K562 (cell line): ENCODE data around the gene IGSF9. TPM values are rescaled to one million over a fixed set of nuclear protein-coding genes. Genes with fewer than 3 reads are reported as not detected.

Experiments
- CBFB ChIP-seq: sonication (generic); formaldehyde crosslinking; IDR thresholded peaks from 2 replicates; pipeline ENCODE4 v1.4.0; 2020; ENCODE audit warnings: mild to moderate bottlenecking, missing genetic modification reagents
- CEBPB ChIP-seq: fragments of 450-650 bp; IDR thresholded peaks from 2 replicates; pipeline ENCODE4 v1.6.1; 2016; ENCODE audit warnings: missing genetic modification characterization, missing compliant biosample characterization
- GABPB1 ChIP-seq: sonication (generic); formaldehyde crosslinking; IDR thresholded peaks from 2 replicates; pipeline ENCODE4 v1.8.0; 2022; ENCODE audit warnings: mild to moderate bottlenecking, missing genetic modification reagents
- MGA ChIP-seq: fragments of 450-650 bp; IDR thresholded peaks from 2 replicates; pipeline ENCODE4 v1.6.1; 2016; ENCODE audit warnings: mild to moderate bottlenecking, moderate library complexity
- POLR2A ChIP-seq: fragments of 450-650 bp; conservative IDR thresholded peaks from 2 replicates; pipeline ENCODE4 v1.6.1; 2016
- PTRF ChIP-seq: fragments of 450-650 bp; IDR thresholded peaks from 2 replicates; pipeline ENCODE4 v1.6.1; 2016; ENCODE audit warnings: mild to moderate bottlenecking, missing genetic modification characterization, missing compliant biosample characterization
- RBM25 ChIP-seq: fragments of 200-400 bp; formaldehyde crosslinking; IDR thresholded peaks from 2 replicates; pipeline ENCODE4 v1.6.1; 2018; ENCODE audit warnings: low read length, low read depth, moderate library complexity; ENCODE audit not compliant: severe bottlenecking
- SIN3B ChIP-seq: fragments of 450-650 bp; IDR thresholded peaks from 2 replicates; pipeline ENCODE4 v1.6.1; 2017; ENCODE audit warnings: low read depth, mild to moderate bottlenecking, moderate library complexity
- ZNF274 ChIP-seq: IDR thresholded peaks from 2 replicates; pipeline ENCODE4 v1.6.1; 2011; ENCODE audit warnings: low read depth, mild to moderate bottlenecking, low read length, moderate library complexity, borderline replicate concordance
- ZNF511 ChIP-seq: sonication (generic); formaldehyde crosslinking; IDR thresholded peaks from 2 replicates; pipeline ENCODE4 v1.8.0; 2022; ENCODE audit warnings: mild to moderate bottlenecking, missing genetic modification reagents
- ZNF695 ChIP-seq: fragments of 450-650 bp; formaldehyde crosslinking; IDR thresholded peaks from 2 replicates; pipeline ENCODE4 v1.4.0; 2020; ENCODE audit warnings: mild to moderate bottlenecking, moderate library complexity
- polyA plus RNA-seq, 8 experiments: library from polyadenylated mRNA; depleted of rRNA in 4 of 8; stranded (reverse) in 5 of 8; unstranded in 3 of 8; fragments of >200 nt; fragmentation: Nextera tagmentation in 2 of 8; fragmentation: Illumina TruSeq in 1 of 8; extraction: Ambion mirVana in 2 of 8; extraction: Trizol in 1 of 8; gene quantifications; 2 replicates each; pipeline versions ENCODE4 v1.2.1 to v1.2.3, GENCODE V29; 2011 to 2014; ENCODE audit warnings: inconsistent platforms in 1 of 8, missing spikeins in 1 of 8
- total RNA-seq, 7 experiments: library from RNA; depleted of rRNA in 6 of 7; stranded (reverse); fragments of >200 nt in 6 of 7; fragmentation: Illumina TruSeq in 2 of 7; extraction: Trizol in 2 of 7; gene quantifications; 2 replicates each; pipeline versions ENCODE4 v1.2.1 to v1.2.3, GENCODE V29; 2011 to 2021; ENCODE audit warnings: low replicate concordance in 1 of 7
- TF ChIP-seq, protein P1 (sequence below): sonication (generic); formaldehyde crosslinking; IDR thresholded peaks from 2 replicates; pipeline ENCODE4 v1.8.0; 2022; ENCODE audit warnings: mild to moderate bottlenecking, missing genetic modification reagents

IGSF9 gene
- total and polyA plus RNA-seq, 9 of the 15 experiments (the other 6 are each of a cell fraction or from before 2014, with no cell fraction given): 0.03 to 0.29 (median 0.07) TPM; not detected in 1

- TF ChIP-seq, protein P1, sequence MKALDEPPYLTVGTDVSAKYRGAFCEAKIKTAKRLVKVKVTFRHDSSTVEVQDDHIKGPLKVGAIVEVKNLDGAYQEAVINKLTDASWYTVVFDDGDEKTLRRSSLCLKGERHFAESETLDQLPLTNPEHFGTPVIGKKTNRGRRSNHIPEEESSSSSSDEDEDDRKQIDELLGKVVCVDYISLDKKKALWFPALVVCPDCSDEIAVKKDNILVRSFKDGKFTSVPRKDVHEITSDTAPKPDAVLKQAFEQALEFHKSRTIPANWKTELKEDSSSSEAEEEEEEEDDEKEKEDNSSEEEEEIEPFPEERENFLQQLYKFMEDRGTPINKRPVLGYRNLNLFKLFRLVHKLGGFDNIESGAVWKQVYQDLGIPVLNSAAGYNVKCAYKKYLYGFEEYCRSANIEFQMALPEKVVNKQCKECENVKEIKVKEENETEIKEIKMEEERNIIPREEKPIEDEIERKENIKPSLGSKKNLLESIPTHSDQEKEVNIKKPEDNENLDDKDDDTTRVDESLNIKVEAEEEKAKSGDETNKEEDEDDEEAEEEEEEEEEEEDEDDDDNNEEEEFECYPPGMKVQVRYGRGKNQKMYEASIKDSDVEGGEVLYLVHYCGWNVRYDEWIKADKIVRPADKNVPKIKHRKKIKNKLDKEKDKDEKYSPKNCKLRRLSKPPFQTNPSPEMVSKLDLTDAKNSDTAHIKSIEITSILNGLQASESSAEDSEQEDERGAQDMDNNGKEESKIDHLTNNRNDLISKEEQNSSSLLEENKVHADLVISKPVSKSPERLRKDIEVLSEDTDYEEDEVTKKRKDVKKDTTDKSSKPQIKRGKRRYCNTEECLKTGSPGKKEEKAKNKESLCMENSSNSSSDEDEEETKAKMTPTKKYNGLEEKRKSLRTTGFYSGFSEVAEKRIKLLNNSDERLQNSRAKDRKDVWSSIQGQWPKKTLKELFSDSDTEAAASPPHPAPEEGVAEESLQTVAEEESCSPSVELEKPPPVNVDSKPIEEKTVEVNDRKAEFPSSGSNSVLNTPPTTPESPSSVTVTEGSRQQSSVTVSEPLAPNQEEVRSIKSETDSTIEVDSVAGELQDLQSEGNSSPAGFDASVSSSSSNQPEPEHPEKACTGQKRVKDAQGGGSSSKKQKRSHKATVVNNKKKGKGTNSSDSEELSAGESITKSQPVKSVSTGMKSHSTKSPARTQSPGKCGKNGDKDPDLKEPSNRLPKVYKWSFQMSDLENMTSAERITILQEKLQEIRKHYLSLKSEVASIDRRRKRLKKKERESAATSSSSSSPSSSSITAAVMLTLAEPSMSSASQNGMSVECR (CRISPR knock-in tag): peak; percentile 81
- TF ChIP-seq ZNF695 (CRISPR knock-in tag) (no peak), CBFB (CRISPR knock-in tag) (no peak), CEBPB (tag) (no peak), POLR2A (no peak), GABPB1 (CRISPR knock-in tag) (peak; percentile 70), ZNF511 (peak; percentile 76; the same call in 1 of the 2 replicates), SIN3B (no peak), ZNF274 (no peak), PTRF (no peak), MGA (peak; percentile 90), RBM25 (peak; percentile 50)
Observed at GRCh38 chr1:159945483-159946241, at the start of gene IGSF9 (continued).
